Germinal center (tissue), 1 donor: Measurements from ENCODE around the gene MAD1L1.

Experiments used
- DNase-seq: peaks from one replicate; pipeline ENCODE4 v3.0.0; 2012; ENCODE audit warnings: mixed read lengths, low spot score

Gene MAD1L1

DNA sequence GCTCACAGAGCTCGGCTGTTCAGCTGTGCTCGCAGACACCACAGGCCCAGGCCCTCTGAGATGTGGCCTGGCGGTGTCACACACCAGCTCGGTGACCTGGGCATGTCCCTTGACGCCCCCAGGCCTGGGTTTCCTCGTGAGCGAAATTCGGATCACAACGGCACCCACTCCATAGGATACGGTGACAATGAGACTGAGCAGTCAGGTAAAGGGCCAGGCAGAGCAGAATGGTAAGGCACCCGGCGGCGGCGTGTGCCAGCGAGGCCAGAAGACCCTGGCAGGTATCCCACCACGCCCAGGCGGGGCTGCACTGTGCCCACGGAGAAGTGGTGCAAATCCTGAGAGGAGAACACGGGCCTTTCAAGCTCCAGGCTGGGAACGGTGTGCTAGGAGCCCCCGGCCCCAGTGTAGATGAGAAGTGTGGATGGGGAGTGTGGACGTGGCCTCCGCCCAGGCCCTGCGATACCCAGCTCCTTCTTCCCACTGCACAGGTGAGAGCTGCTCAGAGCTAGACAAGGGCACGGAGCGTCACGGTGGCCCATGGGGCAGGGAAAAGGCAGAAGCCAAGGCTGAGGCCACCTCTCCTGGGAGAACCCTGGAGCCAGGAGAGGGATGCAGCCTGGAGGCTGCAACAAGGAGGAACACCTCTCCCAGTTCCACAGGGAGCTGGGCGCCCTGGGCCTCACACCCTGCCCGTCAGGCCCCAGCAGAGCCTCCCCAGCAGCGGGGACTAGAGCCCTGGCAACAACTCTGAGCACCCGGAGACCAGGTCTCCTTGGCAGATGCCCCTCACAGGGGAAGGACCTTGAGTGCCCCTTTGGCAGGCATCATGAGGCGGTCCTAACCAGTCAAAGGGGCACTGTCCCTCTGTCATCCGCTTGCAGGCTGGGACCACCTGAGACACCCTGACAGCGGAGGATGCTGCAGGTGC lies 219.1 kb downstream of the MAD1L1 start:
- DNase-seq: no peak

DNA sequence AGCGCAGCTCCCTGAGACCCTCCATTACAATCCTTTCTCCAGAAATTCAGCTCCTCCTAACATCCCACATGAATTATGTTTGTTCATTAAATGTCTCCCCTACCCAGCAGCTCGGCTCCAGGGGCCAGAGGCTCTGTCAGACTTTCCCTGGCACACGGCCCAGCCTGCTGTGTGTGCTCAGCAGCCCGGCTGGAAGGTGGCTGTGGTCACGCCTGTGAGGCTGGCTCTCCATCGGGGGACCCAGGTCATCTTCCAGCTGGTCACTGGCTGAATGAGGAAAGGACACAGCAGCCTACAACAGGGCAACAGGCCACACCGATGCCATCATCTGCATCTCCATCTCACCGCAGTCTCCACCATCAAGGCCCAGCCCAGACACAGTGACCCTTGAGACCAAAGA lies 219.8 kb downstream of the MAD1L1 start:
- DNase-seq: no peak

DNA sequence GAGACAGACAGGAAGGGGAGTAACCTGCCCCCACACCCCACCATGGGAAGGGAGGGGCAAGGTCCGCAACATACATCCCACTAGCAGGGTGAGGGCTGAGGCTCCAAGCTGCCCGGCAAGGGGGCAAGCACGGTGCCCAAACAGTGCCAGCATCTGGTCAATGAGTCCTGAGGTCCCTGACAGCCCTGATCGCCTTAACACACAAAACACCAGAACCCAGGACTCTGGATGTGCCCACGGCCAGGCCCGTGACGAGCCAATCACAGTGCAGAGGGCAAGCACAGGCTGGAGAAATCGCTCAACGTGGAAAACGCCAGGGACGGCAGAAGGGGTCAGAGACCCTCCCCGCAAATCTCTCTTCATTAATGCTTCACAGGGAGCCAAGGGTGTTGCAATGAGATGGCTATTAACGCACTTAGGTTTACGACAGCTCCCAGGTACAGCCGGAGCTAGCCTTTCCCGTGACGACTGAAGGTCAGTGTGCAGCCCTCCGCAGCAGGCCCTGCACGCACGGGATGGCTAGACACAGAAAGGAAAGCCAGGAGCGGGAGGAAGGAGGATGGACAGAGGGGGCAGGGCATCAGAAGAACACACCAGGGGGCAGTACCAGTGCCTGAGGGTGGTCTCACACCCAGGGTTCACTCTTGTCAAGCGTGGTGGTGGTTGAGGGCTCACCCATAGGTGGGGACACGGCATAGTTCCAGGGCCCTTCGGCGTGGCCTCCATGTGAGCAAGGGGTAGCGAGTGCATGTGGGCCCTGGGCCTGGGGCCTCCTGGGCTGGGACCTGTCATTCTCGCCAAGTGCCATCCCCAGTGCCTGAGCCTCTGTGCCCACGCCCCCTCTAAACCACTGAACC lies 220.5 kb downstream of the MAD1L1 start:
- DNase-seq: no peak

DNA sequence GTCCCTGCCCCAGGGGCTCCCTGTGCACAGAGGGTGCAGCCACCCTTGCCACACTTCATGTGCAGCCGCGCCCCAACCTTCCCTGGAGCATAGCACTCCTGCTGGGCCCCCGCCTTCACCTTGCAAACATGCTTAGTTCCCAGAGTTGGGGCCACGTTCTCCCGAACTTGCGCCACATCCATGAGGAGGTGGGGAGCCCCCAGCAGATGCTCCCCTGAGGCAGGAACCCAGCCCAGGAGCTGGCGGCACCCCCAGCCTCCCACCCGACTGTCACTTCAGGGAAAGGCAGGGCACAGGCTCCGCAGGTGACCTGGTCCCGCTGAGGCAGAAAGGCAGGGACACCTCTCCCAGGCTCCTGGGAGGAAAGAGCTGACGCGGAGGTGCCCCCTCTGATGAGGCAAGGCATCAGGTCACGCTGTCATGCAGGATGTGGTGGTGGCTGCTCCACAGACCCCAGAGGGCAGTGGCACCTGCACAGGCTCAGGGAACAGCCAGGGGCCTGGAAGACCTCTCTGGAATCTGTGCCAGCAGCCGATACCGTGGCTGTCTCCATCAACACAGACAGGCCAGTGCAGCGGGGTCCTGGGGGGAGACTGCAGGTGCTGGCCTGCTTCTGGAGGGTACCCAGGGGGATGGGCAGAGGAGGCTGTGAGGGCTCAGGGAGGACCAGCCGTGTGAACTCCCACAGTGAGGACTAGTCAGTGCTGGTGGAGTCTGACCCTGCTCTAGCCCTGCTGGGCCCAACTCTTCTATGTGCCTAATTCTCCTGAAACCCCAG lies 221.3 kb downstream of the MAD1L1 start:
- no peak for DNase-seq

DNA sequence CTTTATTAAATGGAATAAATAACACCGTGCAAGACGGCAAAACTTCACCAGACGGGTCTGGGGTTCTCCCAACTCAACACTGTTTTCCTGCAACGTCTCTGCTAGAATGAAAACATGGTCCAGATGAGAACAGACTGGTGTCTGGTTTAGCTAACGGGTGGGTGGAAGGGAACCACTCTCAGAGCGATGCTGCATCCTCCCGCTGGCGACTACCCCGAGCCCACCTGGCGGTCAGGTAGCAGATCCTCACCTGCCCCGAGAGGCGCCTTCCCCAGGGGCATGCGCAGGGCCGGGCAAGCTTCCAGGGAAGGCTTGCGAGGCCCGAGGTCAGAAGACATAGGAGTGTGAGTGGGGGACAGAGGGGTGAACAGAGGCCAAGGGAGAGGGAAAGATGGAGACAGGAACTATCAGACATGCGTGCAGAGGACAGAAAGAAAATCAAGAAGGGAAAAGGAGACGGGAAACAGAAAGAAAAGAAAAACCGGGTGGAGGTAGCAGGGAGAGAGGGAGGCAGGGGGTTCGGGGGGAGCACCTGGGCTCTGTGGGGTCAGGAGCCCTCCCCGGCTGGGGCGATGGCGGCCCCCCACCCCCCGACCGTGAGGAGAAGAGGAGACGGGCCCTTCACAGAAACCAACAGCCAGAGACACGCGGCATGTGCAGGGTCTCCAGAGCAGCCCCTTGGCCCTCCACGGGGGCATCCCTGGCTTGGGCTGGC lies 222.0 kb downstream of the MAD1L1 start:
- DNase-seq: no peak

DNA sequence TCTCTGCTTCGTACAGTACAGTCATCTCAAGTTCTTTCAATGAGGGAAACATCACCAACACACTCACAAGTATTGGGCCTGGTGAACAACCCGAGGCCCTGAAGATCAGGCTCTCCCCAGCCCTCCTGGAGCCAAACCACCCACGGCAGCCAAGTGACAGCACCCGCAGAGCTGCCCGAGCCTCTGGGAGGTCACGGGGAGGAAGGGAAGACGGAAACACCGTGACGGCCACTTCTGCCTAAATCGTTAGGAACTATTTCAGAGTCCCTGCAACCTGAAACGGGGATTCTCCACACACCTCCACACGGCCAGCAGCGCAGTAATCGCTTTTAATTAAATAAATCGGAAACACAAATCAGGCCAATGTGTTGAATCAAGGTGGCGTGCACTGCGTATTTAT lies 222.6 kb downstream of the MAD1L1 start:
- DNase-seq: no peak

DNA sequence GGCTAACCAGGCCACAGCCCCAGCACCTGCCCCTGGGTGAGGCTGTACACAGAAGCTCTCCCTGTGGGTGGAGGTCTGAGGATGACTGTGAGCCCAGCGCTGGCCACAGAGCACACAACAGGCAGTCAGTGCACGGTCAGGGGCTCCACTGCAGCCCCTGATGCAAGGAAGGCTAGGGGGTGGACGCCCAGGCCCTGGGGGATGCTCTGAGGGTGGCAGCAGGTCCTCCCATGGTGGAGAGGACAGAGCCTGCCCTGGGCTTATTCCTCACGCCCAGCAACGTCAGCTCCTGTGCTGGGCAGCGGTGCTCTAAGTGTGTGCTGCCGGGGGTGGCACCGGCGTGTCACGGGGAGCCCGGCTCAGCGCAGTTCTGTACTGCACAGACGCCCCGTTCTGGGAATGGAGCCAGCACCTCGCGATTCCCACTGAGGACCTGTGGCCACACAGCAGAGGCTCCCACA lies 223.2 kb downstream of the MAD1L1 start:
- DNase-seq: no peak

DNA sequence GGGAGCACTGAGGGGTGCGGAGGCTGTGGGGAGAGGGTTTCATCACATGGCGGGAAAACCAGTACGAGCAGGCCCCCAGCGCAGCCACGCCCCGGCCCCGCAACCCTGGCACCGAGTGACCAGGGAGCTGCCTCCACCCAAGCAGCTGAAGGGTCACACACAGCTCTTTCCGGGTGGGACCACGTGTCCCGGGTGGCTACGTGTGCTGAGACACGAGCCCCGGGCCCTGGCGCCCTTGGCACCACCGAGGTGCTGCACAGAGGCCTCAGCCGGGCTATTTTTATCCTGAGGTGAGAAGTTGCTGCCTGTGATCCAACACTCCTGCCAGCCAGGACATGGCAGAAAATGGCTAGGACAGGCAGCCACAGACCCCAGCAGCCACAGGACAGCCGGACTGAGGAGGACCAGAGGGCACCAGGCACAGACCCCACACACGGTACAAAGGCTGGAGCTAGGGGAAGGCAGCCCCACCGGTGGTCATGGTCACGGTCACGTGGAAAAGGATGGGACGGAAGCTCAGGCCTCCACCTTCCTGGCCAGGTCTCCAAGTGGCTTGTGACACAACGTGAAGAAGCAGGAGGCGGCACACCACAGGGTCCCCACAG lies 223.7 kb downstream of the MAD1L1 start:
- DNase-seq: no peak

DNA sequence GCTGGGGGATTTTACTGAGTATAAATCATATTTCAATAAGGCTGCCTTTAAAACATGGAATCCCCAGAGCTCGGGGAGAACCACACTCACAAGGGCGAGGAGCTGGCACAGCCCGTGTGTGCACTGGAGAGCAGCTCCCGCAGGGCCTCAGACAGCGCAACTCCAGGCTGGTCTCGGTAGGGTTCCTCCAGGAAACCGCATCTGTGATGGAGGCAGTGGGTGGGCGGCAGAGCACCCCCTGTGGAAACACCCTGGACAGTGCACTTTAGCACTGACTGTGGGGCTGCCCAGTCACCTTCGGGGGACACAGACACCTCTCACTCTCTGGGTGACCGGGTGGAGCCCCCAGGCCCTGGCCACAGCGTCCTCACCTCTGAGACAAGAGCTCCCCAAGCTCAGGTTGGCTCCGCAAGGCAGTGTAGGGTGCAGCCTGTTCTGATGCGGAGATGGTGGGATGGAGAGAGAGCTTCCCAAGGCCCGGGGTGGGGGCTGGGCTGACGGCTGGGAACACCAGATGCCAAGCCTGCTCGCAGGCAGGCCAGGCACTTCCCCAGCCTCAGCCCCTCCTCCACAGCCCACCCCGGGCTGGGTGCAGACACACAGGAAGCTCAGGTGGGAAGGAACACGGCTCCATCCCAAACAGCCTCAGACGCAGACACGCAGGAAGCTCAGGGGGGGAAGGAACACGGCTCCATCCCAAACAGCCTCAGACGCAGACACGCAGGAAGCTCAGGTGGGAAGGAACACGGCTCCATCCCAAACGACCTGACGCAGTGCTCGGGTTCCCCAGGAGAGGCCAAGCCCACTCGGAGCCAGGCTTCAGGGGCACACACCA lies 224.4 kb downstream of the MAD1L1 start:
- DNase-seq: no peak

DNA sequence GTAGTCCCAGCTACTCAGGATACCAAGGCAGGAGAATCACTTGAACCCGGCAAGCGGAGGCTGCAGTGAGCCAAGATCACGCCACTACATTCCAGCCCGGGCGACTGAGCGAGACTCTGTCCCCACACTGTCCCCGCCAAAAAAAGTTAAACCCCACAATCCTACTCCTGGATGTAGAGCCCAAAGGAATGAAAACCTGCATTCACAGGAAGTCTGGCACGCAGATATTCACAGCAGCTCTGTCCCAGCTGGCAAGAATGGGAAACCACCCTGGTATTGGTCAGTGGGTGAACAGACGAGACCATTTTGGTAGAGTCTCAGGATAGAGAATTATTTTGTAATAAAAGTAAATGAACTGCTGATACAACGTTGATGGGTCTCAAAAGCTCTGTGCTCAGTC lies 225.2 kb downstream of the MAD1L1 start:
- DNase-seq: no peak

DNA sequence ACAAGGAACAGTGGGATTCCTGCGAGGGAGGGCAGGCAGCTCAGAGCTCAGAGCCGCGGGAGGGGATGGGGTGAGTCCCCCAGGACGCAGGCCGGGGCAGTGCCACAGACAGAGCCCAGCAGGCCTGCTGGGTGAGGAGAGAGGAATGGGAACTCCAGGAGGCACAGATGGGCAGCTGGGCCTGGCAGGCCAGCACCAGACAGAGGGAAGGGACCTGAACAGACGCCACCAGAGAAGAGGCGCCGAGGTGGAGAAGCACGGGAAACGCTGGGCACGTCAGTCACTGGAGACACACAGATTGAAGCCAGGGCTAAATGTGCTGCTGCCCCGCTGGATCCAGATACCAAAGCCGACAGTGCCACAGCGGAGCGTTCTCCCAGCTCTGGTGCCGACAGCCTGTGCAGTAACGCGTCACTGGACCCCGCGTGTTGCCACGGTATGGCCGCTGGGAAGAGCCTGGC lies 225.8 kb downstream of the MAD1L1 start:
- DNase-seq: no peak

DNA sequence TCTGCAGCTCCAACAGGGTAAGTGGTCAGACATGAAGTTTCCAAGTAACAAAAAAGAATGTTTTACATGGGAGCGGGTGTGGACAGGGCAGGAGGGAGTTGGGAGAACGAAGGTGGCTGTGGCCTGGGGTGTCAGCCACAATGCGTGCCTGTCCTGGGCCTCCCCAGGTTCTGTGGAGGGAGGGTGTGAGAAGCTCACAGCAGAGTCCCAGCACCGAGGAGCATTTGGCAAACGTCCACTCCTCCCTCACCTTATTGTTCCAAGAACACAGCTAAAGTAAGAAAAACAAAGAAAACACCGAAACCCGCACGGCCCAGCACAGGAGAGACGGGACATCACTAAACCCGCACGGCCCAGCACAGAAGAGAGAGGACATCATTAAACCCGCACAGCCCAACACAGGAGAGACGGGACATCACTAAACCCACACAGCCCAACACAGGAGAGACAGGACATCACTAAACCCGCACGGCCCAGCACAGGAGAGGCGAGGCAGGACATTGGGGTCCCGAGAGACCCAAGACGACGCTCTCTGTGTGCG lies 226.4 kb downstream of the MAD1L1 start:
- no peak for DNase-seq

DNA sequence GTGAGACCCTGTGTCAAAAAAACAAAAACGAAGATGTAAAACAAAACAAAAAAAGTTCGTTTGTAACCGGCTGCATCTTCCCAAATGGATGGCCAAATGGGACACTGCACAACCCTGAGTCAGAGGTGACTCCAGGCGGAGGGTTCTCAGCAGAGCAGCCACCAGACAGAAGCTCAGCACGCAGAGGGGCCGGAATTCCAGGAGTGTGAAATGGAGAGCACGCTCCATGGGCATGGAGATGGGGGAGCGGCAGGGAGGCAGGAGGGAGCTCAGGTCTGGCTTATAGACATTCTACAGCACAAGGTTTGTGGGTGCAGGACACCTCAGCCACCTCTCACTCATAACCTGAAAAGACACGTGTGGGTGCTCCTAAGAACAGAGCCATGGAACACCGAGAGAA lies 227.0 kb downstream of the MAD1L1 start:
- DNase-seq: no peak

DNA sequence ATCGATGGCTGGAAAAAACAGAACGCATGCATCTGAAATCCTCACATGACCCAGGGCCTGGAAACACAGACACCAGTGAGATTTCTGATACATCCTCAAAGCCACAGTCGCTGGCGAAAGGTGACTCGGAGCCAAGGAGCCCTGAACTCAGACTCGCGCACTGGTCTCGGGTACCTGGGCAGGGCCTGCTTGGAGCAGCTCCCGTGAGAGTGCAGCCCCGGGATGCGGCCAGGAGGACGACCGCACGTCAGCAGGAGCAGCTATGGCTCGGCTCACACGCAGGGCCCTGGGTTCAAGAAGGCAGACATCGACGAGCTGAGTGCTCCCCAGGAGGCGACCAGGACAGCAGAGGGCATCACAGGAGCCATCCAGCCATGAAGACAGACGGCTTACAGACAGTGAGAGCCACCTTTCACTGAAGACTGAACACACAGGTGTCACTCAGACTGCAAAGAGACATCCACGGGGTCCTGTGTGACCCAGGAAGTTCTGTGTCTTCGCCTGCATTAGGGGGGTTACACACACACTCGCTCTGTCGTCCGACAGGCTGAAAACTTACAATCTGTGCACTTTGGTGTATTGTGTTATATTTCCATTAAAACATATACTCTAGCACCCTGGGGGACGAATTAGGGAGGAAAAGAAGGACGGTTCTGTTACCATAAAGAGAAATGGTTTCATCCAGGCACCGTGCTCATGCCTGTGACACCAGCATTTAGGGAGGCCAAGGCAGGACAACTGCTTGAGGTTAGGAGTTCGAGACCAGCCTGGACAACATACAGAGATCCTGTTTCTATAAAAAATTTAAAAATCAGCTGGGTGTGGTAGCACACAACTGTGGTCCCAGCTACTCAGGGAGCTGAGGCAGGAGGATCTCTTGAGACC lies 227.7 kb downstream of the MAD1L1 start:
- DNase-seq: peak; percentile 30

DNA sequence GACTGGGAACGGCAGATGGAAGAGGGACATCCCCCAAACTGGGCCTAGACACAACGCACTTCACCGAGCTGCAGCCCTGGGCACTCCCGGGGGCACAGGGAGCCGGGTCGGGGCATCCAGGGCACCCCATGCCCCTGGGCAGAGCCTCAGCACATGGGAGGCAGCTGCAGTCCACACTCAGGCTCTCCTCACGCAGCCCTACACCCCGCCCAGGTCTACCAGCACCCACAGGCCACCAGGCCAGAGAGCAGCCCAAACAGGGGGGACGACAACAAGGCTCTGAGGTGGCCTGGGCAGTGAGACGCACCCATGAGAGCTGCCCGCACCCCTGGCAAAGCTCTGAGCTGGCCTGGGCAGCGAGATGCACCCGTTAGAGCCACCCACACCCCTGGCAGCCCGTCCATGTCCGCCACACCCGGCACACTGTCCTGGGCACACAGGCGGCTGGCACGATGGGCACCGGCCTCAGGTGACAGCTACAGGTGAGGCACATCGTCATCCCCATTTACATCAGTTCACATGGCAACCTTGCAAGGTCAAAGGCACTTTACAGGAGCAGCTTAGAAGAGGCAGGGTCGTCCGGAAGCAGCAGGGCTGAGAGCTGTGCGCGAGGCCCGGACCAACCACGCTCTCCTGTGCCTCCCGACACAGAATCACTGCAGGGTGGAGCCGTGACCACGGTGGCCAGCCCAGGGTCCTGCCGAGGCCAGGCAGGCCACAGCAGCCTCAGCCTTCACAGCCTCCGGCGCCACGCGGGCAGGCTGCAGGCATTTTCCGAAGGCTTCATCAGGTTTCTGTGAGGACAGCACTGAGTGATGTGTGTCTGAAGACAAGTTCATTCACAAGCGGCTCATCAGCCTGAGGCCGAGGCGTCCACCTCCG lies 228.6 kb downstream of the MAD1L1 start:
- DNase-seq: no peak

DNA sequence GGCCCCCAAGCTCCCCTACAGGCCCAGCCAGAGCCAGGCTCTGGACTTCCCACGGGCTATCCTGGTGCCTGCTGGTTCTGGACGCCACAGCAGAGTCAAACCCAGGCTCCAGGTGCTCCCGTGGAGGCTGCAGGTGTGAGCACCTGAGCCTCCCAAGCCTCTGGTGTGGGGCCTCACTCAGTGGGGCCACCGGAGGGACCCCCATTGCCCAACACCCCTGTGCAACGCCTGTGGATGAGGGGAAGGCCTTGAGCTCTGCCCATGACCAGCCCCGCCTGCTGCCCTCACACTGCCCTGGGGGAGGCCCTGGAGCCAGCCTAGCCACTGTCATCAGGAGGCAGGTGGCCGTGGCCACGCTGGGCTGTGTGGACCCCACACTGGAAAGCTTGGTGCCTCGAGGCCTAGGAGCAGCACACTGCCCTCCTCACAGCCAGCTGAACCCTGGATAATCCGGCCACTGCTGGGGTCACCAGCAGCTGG lies 229.3 kb downstream of the MAD1L1 start:
- DNase-seq: no peak
